Ramos (cell line): ENCODE data around the gene WDR86.

Experiments
- in situ Hi-C: fragments of 300-500 bp; cut with MboI; formaldehyde crosslinking; loops from one replicate; pipeline ENCODE4 v1.14.3; 2022; ENCODE audit warnings: low sequenced_read_pairs; ENCODE audit not compliant: unreplicated experiment

The WDR86 gene

DNA sequence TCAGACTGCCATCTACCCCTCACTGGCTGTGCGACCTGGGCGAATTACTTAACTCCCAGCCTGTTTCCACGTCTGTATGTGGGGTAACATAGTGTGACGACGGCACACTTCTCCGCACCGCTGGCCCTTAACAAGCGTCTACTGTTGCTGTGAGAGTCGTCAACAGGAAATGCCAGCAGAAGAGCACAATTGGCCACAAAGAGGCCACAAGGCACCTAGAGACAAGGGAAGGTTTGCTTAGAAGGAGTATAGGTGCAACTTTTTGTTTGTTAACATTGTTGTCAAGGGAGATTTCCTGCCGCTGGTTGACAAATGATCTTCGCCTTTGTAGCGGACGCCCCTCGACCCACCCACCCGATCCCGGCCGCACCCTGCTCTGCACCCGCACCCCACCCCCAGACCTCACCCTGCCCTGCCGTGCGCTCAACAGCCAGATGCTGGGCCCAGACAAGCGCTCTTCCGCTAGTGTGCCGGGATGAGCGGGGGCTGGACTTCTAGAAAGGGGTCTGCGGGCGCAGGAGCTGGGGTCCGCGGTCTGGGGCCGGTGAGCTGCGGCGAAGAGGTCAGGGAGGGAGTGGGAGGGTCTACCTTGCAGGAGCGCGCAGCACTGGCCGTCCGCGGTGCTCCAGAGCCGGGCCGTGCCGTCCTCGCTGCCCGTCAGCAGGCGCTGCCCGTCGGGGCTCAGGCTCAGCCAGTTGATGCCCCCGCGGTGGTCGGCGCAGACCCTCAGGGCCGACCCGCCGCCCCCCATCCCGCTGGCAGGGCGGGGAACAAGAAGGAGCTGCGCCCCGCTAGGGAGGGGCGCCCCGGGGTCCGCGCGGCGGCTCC, 785 bp downstream of the WDR86 start:
- in situ Hi-C loops = no loop called here

DNA sequence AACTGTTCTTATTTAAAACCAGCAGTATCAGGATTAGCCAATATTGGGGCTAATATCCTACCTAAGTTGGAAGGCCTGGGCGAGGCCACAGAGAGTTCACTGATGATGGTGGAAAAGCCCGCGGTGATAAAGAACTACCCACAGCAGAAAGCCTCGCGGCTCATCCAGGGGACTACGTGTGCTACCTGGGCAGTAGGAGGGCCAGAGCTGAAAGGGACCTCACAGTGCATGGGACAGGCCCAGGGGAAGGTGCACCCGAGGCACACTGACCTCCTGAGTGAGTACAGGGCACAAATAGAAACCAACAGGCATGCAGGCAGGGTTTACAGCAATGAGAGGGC, 1.4 kb downstream of the WDR86 start:
- in situ Hi-C loops = no loop called here

DNA sequence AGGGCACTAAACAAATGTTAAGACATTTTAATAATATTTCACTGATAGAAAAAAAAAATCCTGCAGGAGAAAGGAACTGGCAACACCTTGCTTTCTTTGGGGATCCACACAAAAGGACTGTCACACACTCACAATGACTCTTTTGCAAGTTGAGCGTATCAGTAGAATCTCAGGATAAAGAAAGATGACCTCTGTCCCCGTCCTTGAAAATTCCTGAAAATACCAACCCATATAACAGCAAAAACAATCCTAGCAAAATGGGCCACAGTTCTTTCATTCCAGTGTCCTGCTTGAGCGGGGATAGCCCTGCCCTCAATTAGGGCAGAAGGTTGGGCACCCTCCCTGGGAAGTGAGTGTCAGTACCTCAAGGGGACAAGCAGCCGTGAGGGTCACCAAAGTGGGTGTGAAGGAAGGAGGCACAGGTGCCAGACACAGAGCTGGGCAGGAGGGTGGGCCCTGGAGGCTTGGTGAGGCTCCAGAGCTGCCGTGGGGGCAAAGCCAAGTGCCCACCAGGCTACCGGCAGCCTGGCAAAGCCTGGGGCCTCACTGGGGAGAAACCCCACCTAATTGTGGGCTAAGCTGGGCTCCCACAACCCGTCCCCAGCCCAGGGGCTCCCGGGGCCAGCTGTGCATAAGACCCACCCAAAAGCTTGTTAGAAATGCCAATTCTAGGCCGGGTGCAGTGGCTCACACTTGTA, 2.8 kb downstream of the WDR86 start:
- in situ Hi-C loops = no loop called here

DNA sequence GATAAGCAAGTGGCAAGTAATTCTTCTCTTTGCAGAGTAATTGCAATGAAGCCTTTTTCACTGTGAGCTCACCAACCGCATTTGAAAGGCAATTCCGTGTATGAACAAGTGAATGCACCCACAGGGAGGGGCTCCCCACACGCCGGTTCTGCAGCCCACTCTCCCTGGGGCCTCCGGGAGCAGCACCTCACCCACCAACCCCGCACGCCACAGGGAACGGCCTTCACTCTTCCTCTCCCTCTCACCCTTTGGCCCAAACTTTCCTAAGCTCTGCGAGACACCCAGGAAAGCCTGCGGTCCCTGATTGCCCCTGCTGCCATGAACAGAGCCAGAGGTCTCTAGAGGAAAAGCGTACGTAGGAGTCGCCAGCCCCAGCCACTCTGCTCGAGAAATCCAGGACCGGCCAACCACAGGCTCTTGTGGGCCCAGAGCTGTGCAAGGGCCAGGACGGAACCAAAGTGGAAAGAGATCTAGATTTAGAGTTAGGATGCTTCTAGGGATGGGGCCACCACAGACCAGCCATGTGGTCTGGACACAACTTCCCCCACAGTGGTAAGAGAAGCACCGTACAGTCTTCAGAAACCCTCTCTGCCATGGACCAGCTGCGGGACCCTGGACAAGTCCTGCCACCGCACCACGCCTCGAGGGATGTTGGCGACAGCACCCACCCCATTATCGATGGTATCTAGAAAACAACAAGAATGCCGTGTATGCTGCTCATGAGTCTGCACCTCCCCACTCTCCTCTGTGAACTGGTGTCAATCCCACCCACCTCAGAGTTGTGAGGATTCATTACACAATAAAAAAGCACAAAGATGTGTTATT, 3.6 kb downstream of the WDR86 start:
- in situ Hi-C loops = no loop called here

DNA sequence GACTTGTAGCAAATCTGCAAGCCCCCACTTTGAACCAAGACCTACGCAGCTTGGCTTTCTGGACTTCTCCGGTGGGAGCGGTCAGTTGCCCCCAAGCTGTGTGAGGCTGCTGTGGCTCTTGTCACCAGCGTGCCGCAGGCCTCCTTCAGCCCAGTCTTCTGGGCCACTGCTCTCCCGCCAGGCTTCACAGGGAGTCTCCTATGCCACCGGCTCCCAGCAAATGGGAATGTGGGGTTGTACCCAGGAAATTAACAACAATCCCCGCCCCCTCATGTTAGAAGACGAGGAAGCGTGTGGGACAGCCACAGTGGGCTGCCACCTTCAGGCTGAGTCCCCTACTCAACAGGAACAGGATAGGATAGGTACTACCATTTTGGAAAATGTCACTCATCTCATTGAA, 4.2 kb downstream of the WDR86 start:
- in situ Hi-C loops = no loop called here

DNA sequence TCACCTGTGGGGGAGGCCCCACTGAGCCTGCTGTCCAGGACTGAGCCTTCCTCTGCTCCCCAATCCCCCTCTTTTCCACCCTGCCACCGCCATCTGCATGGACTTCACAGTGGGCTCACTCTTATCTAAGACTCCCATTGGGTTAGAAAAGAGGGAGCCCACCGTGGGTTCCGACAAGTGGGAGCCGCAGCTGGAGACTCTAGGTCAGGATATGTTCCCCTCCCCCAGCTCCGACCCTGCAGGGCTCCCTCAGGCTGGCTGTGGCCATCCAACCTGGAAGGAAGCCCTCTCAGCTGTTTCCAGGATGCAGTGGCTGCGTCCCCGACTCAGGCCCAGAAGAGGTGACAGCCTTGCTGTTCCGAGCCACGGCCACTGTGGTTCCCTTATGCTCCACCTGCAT, 4.8 kb downstream of the WDR86 start:
- in situ Hi-C loops = no loop called here

DNA sequence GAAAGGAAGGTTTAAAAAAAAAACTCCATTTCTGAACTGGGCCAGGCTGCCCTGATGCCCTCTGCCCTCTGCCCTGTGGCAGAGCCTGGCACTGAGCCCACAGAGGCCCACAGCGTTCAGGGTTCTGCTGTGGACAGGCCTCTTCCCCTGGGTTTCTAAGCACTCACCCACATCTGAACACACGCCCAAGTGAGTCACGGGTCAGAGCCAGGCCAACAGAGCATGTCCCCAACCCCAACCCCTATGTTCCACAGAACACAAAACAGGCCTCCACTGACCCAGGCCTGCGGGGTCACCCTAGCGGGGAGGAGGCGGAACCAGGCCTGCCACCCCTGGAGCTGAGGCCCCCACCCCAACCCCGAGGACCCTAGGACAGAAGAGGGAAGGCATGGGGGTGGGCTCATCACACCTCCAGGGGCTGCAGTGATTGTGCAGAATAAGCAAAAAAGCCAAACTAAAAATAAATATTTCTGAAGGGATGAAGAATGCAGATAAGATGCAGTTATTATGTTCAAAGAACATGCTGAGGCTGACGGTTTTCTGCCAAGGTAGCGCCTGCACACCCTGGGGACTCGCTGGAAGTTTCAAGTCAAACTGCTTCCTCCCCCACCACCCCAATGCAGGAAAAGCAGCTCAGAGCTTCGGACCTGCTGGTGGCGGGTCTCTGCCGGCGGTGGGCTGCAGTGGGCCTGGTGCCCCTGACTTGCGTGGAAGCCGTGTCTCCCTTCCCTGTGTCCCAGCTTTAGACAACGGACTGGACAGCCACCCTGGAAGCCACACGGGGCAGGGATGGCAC, 5.4 kb downstream of the WDR86 start:
- in situ Hi-C loops = no loop called here

DNA sequence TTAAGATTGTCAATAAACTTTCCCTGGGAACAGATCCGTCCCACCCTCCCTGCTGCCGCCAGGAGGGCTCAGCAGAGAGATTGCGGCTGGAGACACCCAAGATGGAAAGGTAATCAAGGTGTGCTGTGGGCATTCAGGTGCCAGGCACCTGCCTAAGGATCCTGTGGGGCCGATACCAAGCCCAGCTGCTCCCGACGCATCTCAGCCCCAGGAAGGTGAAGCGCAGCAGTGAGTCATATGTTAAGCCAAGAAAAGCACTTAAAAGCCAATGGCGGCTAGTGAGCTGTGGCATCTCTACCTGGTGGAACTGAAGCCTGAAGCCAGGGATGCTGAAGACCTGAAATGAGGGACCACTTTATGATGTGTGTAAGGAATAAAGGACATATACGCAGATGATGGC, 6.1 kb downstream of the WDR86 start:
- in situ Hi-C loops = no loop called here

GRCh38 chr7:151402029-151402835, 7.6 kb downstream of the WDR86 start:
- in situ Hi-C loops = no loop called here

- in situ Hi-C loops = no loop called here
Observed at GRCh38 chr7:151400626-151401315, 9.1 kb downstream of the WDR86 start.

DNA sequence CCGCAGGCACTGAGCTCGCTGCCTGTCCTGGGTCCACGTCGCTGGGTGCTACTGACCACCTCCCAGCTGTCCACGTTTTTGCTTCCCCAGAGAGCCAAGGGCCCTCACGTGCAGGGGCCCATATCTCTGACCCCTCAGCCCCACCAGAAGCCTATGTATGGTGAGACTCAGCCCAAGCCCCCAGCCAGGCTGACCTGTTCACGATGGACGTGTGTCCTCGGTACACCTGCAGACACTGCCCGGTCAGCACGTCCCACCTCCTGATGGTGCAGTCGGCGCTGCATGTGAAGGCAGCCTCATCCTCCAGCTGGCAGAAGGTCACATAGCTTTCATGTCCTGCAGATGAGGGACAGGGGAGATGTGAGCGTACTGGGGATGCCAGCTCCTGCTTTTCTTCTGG, 9.9 kb downstream of the WDR86 start:
- in situ Hi-C loops = no loop called here

GRCh38 chr7:151399305-151399601, 10.6 kb downstream of the WDR86 start:
- in situ Hi-C loops = no loop called here

DNA sequence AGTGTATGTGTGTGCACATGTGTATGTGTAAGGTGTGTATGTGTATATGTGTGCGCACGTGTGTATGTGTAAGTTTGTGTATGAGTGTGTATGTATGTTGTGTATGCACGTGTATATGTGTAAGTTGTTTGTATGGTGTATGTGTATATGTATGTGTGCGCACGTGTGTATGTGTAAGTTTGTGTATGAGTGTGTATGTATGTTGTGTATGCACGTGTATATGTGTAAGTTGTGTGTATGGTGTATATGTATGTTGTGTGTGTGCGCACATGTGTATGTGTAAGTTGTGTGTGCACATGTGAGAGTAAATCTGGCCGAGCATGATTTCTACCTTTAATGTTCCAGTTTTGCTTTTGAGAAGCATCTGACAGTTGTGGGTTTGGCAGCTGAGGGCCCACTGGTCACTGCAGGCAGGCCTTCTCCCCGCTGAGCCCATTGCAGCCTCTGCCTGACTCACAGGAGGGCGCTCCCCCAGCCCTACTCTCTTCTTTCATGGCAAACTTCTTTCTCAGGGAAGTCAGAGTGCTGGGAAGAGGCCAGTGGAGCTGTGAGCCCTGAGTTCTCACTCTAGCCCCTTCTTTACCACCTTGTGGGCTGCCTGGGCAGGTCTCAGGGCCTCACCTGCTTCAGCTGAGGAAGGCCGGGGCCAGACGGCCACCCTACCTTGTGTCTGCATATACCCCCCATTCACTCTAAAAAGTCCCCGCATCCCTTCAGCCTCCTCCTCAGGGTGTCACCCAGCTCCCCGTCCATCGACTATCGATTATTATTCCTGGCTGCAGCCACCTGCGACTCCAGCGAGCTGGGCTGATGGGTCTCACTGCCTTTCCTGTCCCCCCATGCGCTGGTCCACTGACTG, 11.2 kb downstream of the WDR86 start:
- in situ Hi-C loops = no loop called here

DNA sequence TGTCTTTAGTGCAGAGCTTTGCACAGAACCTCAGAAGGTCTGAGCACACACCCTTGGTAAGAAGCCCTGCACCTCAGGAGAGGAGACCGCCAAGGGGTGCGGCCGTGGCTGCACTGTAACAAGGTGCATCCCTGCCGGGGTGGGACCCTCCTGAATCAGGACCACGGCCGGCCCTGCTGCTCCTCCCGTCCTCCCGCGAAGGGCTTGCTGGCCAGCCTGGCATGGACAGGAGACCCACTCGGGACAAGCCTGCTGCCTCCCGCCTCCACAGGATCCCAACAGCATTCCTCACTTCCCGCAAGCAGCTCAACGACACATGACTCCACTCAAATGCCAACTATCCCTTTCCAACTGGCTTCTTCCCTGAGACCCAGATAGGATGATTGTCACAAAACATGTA, 12.8 kb downstream of the WDR86 start:
- in situ Hi-C loops = no loop called here

GRCh38 chr7:151396328-151396970, 13.4 kb downstream of the WDR86 start:
- in situ Hi-C loops = no loop called here

DNA sequence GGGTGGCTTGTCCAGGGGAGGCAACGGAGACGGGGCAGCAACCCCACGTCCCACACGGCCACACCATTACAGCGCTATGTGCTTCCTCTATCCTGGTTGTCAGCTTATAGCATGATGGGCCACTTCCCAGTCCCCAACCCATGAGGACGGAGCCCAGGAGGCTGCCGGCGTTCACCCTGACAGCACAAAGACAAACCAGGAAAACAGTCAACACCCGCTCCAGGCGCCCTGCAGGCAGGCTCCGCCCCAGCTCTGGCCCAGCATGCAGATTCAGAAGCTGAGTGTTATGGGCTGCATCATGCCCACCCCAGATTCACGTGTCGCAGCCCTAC, 14.8 kb downstream of the WDR86 start:
- in situ Hi-C loops = no loop called here

- in situ Hi-C loops = no loop called here
Observed at GRCh38 chr7:151394076-151395035, 15.5 kb downstream of the WDR86 start.
